GM19238 (cell line): ENCODE data around the gene AIG1.

Experiments
- DNase-seq: peaks from one replicate; pipeline ENCODE4 v3.0.0; 2011; ENCODE audit warnings: low spot score; ENCODE audit not compliant: insufficient read length

AIG1 gene

GRCh38 chr6:143357152-143357551, 296.5 kb downstream of the AIG1 start:
- DNase-seq = no peak

GRCh38 chr6:143357561-143358255, 297.0 kb downstream of the AIG1 start:
- no peak for DNase-seq

GRCh38 chr6:143361536-143362191, 301.0 kb downstream of the AIG1 start:
- DNase-seq = no peak

GRCh38 chr6:143362192-143362558, 301.5 kb downstream of the AIG1 start:
- no peak for DNase-seq

- no peak for DNase-seq
These were observed 302.6 kb downstream of the AIG1 start for GRCh38 chr6:143363299-143363698.

- DNase-seq = peak; percentile 6
These were observed 307.7 kb downstream of the AIG1 start for GRCh38 chr6:143368426-143368825.

GRCh38 chr6:143369971-143370370, 309.3 kb downstream of the AIG1 start:
- no peak for DNase-seq

- no peak for DNase-seq
These were observed 310.2 kb downstream of the AIG1 start for GRCh38 chr6:143370812-143371370.

- DNase-seq = no peak
These were observed 311.7 kb downstream of the AIG1 start for GRCh38 chr6:143372199-143372882.

- no peak for DNase-seq
These were observed 313.3 kb downstream of the AIG1 start for GRCh38 chr6:143374014-143374413.

GRCh38 chr6:143375022-143375585, 314.4 kb downstream of the AIG1 start:
- no peak for DNase-seq

GRCh38 chr6:143376375-143376774, 315.7 kb downstream of the AIG1 start:
- DNase-seq = no peak

- no peak for DNase-seq
These were observed 316.2 kb downstream of the AIG1 start for GRCh38 chr6:143376861-143377260.

GRCh38 chr6:143385636-143386035, 324.9 kb downstream of the AIG1 start:
- no peak for DNase-seq

- no peak for DNase-seq
These were observed 329.6 kb downstream of the AIG1 start for GRCh38 chr6:143390278-143390677.
